OCI-LY3 (cell line): ENCODE data around the gene COL4A2.

Source experiments
- H2AFZ ChIP-seq: fragments of 200-600, 300-600 bp; shearing (Covaris generic); 2 replicates; pipeline ENCODE4 v1.6.0; 2014; ENCODE audit warnings: antibody characterized with exemption, low read depth, low read length
- H3K27ac ChIP-seq: fragments of 200-600, 300-600 bp; sonication (generic); 2 replicates; pipeline ENCODE4 v1.5.1; 2014; ENCODE audit warnings: mild to moderate bottlenecking, low read length, moderate library complexity, mixed read lengths
- H3K27me3 ChIP-seq: fragments of 200-600, 300-600 bp; sonication (generic); 2 replicates; pipeline ENCODE4 v1.6.1; 2014; ENCODE audit warnings: low read depth, low read length, mixed read lengths
- H3K36me3 ChIP-seq: fragments of 200-600, 300-600 bp; sonication (generic); replicated peaks from 2 replicates; pipeline ENCODE3; 2014; ENCODE audit warnings: low read depth, low read length, mixed read lengths
- H3K4me1 ChIP-seq: fragments of 300-600, 200-600 bp; sonication (generic); 2 replicates; pipeline ENCODE4 v1.6.1; 2014; ENCODE audit warnings: low read length, mixed read lengths
- H3K4me2 ChIP-seq: fragments of 200-600, 300-600 bp; sonication (generic); 2 replicates; pipeline ENCODE4 v1.6.1; 2014; ENCODE audit warnings: low read length, mixed read lengths
- H3K4me3 ChIP-seq: fragments of 300-600, 200-600 bp; sonication (generic); 2 replicates; pipeline ENCODE4 v1.5.1; 2014; ENCODE audit warnings: antibody characterized with exemption, mild to moderate bottlenecking, low read length, moderate library complexity
- H3K79me2 ChIP-seq: fragments of 300-600, 200-600 bp; shearing (Covaris generic); 2 replicates; pipeline ENCODE4 v1.6.1; 2014; ENCODE audit warnings: mild to moderate bottlenecking, low read length, mixed read lengths
- H3K9ac ChIP-seq: fragments of 300-600, 200-600 bp; shearing (Covaris generic); 2 replicates; pipeline ENCODE4 v1.6.0; 2014; ENCODE audit warnings: mild to moderate bottlenecking, low read length, moderate library complexity
- H3K9me3 ChIP-seq: fragments of 200-600, 300-600 bp; shearing (Covaris generic); 2 replicates; pipeline ENCODE4 v1.6.1; 2014; ENCODE audit warnings: low read length, mixed read lengths; ENCODE audit not compliant: insufficient read depth
- H4K20me1 ChIP-seq: fragments of 200-600, 300-600 bp; sonication (generic); 2 replicates; pipeline ENCODE4 v1.6.1; 2016; ENCODE audit warnings: low read length, mixed read lengths; ENCODE audit not compliant: insufficient read depth
- CTCF ChIP-seq: fragments of 200-600, 300-600 bp; sonication (generic); IDR thresholded peaks from 2 replicates; pipeline ENCODE4 v1.5.1; 2014; ENCODE audit warnings: antibody characterized with exemption, low read length, low read depth
- EZH2phosphoT487 ChIP-seq: fragments of 200-600 bp; shearing (Covaris generic); IDR thresholded peaks from 2 replicates; pipeline ENCODE4 v1.6.1; 2018; ENCODE audit warnings: antibody characterized with exemption, mixed run types, low read depth

COL4A2 gene

GRCh38 chr13:110290153-110290552, 16.9 kb upstream of the COL4A2 start:
- H3K79me2 ChIP-seq, result no peaks in the 10 kb centered on the region

GRCh38 chr13:110290826-110291225, 16.3 kb upstream of the COL4A2 start:
- Histone ChIP-seq H3K36me3 (no peaks in the 10 kb centered on the region), H3K4me2 (no peak overlapping the region), H3K9ac (no peak overlapping the region), H3K27me3 (peaks cover 6% of the 10 kb centered on the region; the same call in 1 of the 2 replicates), H2AFZ (no peak overlapping the region), H3K4me1 (no peaks in the 10 kb centered on the region), H3K27ac (no peak overlapping the region), H3K79me2 (no peaks in the 10 kb centered on the region), H4K20me1 (no peaks in the 10 kb centered on the region), H3K9me3 (no peaks in the 10 kb centered on the region), H3K4me3 (no peak overlapping the region)
- no peak for TF ChIP-seq EZH2phosphoT487
- TF ChIP-seq CTCF, result no peak

More at GRCh38 chr13:110290153-110290552, 16.9 kb upstream of the COL4A2 start:
- H3K27ac ChIP-seq, result no peak overlapping the region
- no peaks in the 10 kb centered on the region for H3K9me3 ChIP-seq
- no peak for TF ChIP-seq CTCF
- no peak for TF ChIP-seq EZH2phosphoT487
- H3K4me3 ChIP-seq, result no peak overlapping the region
- H2AFZ ChIP-seq, result no peak overlapping the region
- H3K4me1 ChIP-seq, result no peaks in the 10 kb centered on the region
- H4K20me1 ChIP-seq, result no peaks in the 10 kb centered on the region
- no peaks in the 10 kb centered on the region for H3K36me3 ChIP-seq
- H3K9ac ChIP-seq, result no peak overlapping the region
- H3K27me3 ChIP-seq, result peaks cover 6% of the 10 kb centered on the region; the same call in 1 of the 2 replicates
- H3K4me2 ChIP-seq, result no peak overlapping the region

GRCh38 chr13:110291286-110291685, 15.8 kb upstream of the COL4A2 start:
- no peak overlapping the region for H3K4me2 ChIP-seq
- no peaks in the 10 kb centered on the region for H4K20me1 ChIP-seq

GRCh38 chr13:110293037-110293436, 14.0 kb upstream of the COL4A2 start:
- Histone ChIP-seq H3K4me1 (no peaks in the 10 kb centered on the region), H3K79me2 (no peaks in the 10 kb centered on the region), H3K9ac (no peak overlapping the region), H3K36me3 (no peaks in the 10 kb centered on the region), H3K27ac (no peak overlapping the region), H4K20me1 (no peaks in the 10 kb centered on the region), H3K4me2 (no peak overlapping the region), H3K4me3 (no peak overlapping the region), H2AFZ (no peak overlapping the region), H3K27me3 (peaks cover 13% of the 10 kb centered on the region; the same call in 1 of the 2 replicates), H3K9me3 (no peaks in the 10 kb centered on the region)
- TF ChIP-seq EZH2phosphoT487, result no peak
- no peak for TF ChIP-seq CTCF

More at GRCh38 chr13:110291286-110291685, 15.8 kb upstream of the COL4A2 start:
- no peak overlapping the region for H2AFZ ChIP-seq
- H3K79me2 ChIP-seq, result no peaks in the 10 kb centered on the region
- H3K4me3 ChIP-seq, result no peak overlapping the region
- H3K9ac ChIP-seq, result no peak overlapping the region
- no peaks in the 10 kb centered on the region for H3K9me3 ChIP-seq
- no peak overlapping the region for H3K27ac ChIP-seq
- TF ChIP-seq CTCF (no peak), EZH2phosphoT487 (no peak)
- H3K4me1 ChIP-seq, result no peaks in the 10 kb centered on the region
- no peaks in the 10 kb centered on the region for H3K36me3 ChIP-seq
- peaks cover 6% of the 10 kb centered on the region; the same call in 1 of the 2 replicates for H3K27me3 ChIP-seq
